NCI-H2171 (cell line): ENCODE results near the gene DEFB131A.
"Not testable (repeated sequence)": the region's sequence is repeated elsewhere in the genome, so short reads cannot be mapped to it uniquely, and the experiment has no call there.

Experiments used
- DNase-seq: peaks from one replicate; lab custom pipeline; 2025; lab: John Stamatoyannopoulos, UW

The DEFB131A gene

DNA sequence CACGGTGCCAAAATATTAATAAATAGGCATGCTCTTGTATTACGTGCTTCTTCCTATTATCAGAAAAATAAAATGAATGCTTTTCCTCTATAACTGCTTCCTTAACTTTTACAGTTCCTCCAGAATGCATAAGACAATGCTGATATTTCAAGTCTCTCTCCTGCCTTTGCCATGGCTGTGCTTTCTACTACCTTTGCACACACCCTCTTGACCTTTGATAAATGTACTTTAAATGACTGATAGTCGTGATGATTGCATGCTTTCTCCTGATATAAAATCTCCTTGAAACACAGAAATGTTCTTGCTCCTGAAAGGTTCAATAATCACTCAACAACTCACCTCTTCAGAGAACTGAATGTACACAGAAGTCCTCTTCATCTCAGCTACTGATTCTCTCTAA, at the start of gene DEFB131A:
DEFB131A (plus strand) TSS at position 301 of the 400 bp plus-strand sequence. CDS start 120 bp downstream, outside the sequence.
- not testable (repeated sequence) for DNase-seq

DNA sequence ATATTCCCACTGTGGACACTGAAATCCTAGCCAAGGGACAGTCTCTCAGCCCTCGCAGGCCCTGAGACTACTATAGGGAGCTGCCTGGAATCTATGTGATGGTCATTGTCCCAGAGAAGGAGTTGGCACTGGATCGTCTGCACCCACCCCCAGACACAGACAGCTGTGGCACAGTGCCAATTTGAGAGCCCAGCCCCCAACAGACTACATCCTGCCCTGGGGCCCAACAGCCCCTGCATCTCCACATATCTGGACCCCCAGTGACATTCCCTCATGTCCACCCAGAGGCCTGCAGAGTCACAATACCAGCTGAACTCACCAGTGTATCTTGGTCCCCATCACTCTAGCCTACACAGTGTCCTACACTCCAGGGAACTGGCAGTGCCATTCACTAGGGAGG, 38.4 kb upstream of the DEFB131A start:
- not testable (repeated sequence) for DNase-seq

GRCh38 chr4:9406491-9406890, 37.7 kb upstream of the DEFB131A start:
- DNase-seq: not testable (repeated sequence)

- DNase-seq: no peak
Observed at GRCh38 chr4:9409793-9410192, 34.4 kb upstream of the DEFB131A start.

- not testable (repeated sequence) for DNase-seq
Observed at GRCh38 chr4:9421884-9422455, 22.2 kb upstream of the DEFB131A start.

DNA sequence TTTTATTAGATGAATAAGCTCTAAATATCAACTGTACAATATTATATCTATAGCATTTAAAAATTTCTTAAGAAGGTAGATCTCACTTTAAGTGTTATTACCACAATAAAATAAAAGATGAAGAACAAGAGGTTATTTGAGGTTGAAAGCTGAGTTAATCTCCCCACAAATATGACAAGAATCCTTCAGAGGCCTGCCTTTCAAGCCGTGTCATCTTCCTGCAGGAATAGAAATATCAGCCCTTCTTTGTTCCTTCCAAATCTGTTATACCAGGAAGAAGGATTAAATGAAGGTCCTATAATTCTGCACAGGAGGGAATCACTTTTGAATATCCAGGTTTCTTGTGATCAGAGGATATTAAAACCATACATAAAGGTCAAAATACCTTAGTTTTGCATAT, 18.3 kb upstream of the DEFB131A start:
- not testable (repeated sequence) for DNase-seq

- DNase-seq: not testable (repeated sequence)
Observed at GRCh38 chr4:9430061-9430460, 14.2 kb upstream of the DEFB131A start.

GRCh38 chr4:9433320-9433719, 10.9 kb upstream of the DEFB131A start:
- DNase-seq: not testable (repeated sequence)

- DNase-seq: not testable (repeated sequence)
Observed at GRCh38 chr4:9436728-9437127, 7.5 kb upstream of the DEFB131A start.

DNA sequence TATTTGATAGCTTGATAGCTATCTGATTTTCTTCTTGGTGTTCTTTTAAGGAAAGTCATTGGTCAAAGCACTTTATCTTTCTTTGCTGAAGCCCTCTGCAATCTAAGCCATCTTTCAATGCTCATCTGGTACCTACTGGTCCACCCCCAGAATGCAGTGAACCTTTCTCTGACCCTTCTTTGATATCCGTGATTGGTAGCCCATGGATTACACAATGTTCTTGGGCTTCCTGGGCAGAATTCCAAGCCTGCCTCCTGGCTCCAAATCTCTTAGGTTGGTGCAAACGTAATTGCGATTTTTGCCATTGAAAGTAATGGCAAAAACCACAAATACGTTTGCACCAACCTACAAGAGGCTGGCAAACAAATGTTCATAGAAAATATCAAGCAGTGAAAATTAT, 1.9 kb upstream of the DEFB131A start:
- not testable (repeated sequence) for DNase-seq

GRCh38 chr4:9444681-9445080, 467 bp downstream of the DEFB131A start:
- DNase-seq: not testable (repeated sequence)

GRCh38 chr4:9452251-9452650, 8.0 kb downstream of the DEFB131A start:
- DNase-seq: not testable (repeated sequence)

- not testable (repeated sequence) for DNase-seq
Observed at GRCh38 chr4:9454284-9454683, 10.1 kb downstream of the DEFB131A start.

- DNase-seq: not testable (repeated sequence)
Observed at GRCh38 chr4:9455046-9455445, 10.8 kb downstream of the DEFB131A start.

GRCh38 chr4:9479466-9479865, 35.3 kb downstream of the DEFB131A start:
- DNase-seq: not testable (repeated sequence)

DNA sequence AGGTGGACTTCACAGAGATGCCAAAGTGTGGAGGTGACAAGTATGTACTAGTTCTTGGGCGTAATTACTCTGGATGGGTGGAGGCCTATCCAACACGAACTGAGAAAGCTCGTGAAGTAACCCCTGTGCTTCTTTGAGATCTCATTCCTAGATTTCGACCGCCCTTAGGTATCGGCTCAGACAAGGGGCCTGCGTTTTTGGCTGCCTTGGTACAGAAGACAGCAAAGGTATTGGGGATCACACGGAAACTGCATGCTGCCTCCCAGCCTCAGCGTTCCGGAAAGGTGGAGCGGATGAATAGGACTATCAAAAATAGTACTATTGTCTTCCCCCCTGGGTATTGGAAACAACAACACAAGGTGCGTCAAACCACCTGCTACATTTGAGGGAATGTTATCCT, 35.9 kb downstream of the DEFB131A start:
- DNase-seq: not testable (repeated sequence)

DNA sequence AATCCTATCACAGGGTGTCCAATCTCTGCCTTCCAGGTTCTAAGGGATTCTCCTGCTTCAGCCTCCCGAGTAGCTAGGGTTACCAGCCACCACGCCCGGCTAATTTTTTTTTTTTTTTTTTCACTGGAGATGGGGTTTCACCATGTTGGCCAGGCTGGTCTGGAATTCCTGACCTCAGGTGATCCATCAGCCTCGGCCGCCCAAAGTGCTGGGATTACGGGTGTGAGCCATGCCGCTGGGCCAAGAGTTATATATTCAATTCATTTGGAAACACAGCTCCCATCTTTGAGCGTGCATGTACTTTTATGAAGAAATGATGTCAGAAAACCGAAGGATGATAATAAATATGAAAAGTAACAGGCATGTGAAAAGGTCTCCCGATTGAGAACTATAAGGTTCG, 38.7 kb downstream of the DEFB131A start:
- not testable (repeated sequence) for DNase-seq

GRCh38 chr4:9483682-9484081, 39.5 kb downstream of the DEFB131A start:
- not testable (repeated sequence) for DNase-seq

DNA sequence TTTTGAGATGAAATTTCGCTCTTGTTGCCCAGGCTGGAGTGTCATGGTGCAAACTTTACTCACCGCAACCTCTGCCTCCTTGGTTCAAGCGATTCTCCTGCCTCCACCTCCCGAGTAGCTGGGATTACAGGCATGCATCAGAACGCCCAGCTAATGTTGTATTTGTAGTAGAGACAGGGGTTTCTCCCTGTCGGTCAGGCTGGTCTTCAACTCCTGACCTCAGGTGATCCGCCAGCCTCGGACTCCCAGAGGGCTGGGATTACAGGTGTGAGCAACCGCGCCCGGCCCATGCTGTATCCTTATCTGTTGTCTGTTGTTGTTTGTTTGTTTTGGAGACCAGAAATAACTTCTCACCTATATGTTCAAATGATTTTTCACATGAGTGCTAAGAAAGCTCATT, 42.7 kb downstream of the DEFB131A start:
- DNase-seq: not testable (repeated sequence)

- DNase-seq: not testable (repeated sequence)
Observed at GRCh38 chr4:9488796-9489195, 44.6 kb downstream of the DEFB131A start.

GRCh38 chr4:9490496-9490895, 46.3 kb downstream of the DEFB131A start:
- not testable (repeated sequence) for DNase-seq

DNA sequence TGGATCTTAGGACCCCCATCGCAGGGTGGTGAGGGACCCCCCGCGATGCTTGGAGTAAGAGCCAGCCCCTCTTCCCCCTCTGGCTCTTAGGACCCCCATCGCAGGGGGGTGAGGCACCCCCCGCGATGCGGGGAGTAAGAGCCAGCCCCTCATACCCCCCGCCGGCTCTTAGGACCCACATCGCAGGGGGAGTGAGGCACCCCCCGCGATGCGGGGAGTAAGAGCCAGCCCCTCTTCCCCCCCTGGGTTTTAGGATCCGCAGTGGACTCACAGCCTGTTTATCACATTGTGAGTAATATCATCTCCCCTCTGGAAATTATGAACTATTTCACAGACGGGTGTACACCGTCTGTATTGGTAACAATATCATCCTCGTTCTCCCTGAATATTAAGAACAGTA, 46.8 kb downstream of the DEFB131A start:
- DNase-seq: not testable (repeated sequence)

- DNase-seq: not testable (repeated sequence)
Observed at GRCh38 chr4:9493589-9493988, 49.4 kb downstream of the DEFB131A start.
